ENCODE results near the gene ADAMTSL5.
"Not testable (repeated sequence)": the region's sequence is repeated elsewhere in the genome, so short reads cannot be mapped to it uniquely, and the experiment has no call there.

ADAMTSL5 gene

GRCh38 chr19:1538978-1539377 is 26.2 kb upstream of the ADAMTSL5 start:
- TF ChIP-seq TSHZ2 (CRISPR knock-in tag; IDR thresholded peaks at IDR 0.05), result no peak
- no peak for TF ChIP-seq ARNTL (CRISPR knock-in tag; IDR thresholded peaks at IDR 0.05; ENCODE audit: borderline replicate concordance, low read depth)
- no peak for TF ChIP-seq GLIS3 (CRISPR knock-in tag; IDR thresholded peaks at IDR 0.05)
- TF ChIP-seq ZC3H10 (CRISPR knock-in tag; IDR thresholded peaks at IDR 0.05), result no peak
- TF ChIP-seq TOX (CRISPR knock-in tag; IDR thresholded peaks at IDR 0.05; ENCODE audit: borderline replicate concordance), result no peak
- no peak for TF ChIP-seq ISL1 (CRISPR knock-in tag; IDR thresholded peaks at IDR 0.05)
- TF ChIP-seq BACH2 (CRISPR knock-in tag; IDR thresholded peaks at IDR 0.05; ENCODE audit: borderline replicate concordance), result no peak
- ATAC-seq, result peak; percentile 14; the same call in 1 of the 3 replicates

- not testable (repeated sequence) for ATAC-seq
Observed at GRCh38 chr19:1535699-1536098, 22.9 kb upstream of the ADAMTSL5 start.

- TF ChIP-seq OSR1 (CRISPR knock-in tag; IDR thresholded peaks at IDR 0.05), result no peak
- no peak for TF ChIP-seq SNAI2 (CRISPR knock-in tag; IDR thresholded peaks at IDR 0.05)
- TF ChIP-seq BACH2 (CRISPR knock-in tag; IDR thresholded peaks at IDR 0.05; ENCODE audit: borderline replicate concordance), result no peak
- no peak for TF ChIP-seq ZFP3 (CRISPR knock-in tag; IDR thresholded peaks at IDR 0.05)
- no peak for ATAC-seq
Observed at GRCh38 chr19:1534972-1535371, 22.2 kb upstream of the ADAMTSL5 start.

- no peak; the same call in 1 of the 3 replicates for ATAC-seq
- TF ChIP-seq CSDC2 (CRISPR knock-in tag; IDR thresholded peaks at IDR 0.05), result no peak
Observed at GRCh38 chr19:1533510-1534150, 20.8 kb upstream of the ADAMTSL5 start.

- TF ChIP-seq ESRRG (CRISPR knock-in tag; IDR thresholded peaks at IDR 0.05) (no peak), CREB5 (CRISPR knock-in tag; IDR thresholded peaks at IDR 0.05; ENCODE audit: low read depth) (no peak), ISL1 (CRISPR knock-in tag; IDR thresholded peaks at IDR 0.05) (no peak), ZNF8 (CRISPR knock-in tag; IDR thresholded peaks at IDR 0.05) (no peak), PPARA (CRISPR knock-in tag; IDR thresholded peaks at IDR 0.05; ENCODE audit: borderline replicate concordance) (no peak), ZFP3 (CRISPR knock-in tag; IDR thresholded peaks at IDR 0.05) (no peak), ZFP30 (CRISPR knock-in tag; IDR thresholded peaks at IDR 0.05) (no peak), TOX (CRISPR knock-in tag; IDR thresholded peaks at IDR 0.05; ENCODE audit: borderline replicate concordance) (no peak), GLIS3 (CRISPR knock-in tag; IDR thresholded peaks at IDR 0.05) (no peak), PATZ1 (CRISPR knock-in tag; IDR thresholded peaks at IDR 0.05; ENCODE audit: borderline replicate concordance) (no peak), SNAI2 (CRISPR knock-in tag; IDR thresholded peaks at IDR 0.05) (no peak), CSDC2 (CRISPR knock-in tag; IDR thresholded peaks at IDR 0.05) (no peak), TSHZ2 (CRISPR knock-in tag; IDR thresholded peaks at IDR 0.05) (no peak), ZNF70 (CRISPR knock-in tag; IDR thresholded peaks at IDR 0.05) (no peak), POU6F1 (CRISPR knock-in tag; IDR thresholded peaks at IDR 0.05; ENCODE audit: borderline replicate concordance, low read depth) (no peak), ZNF565 (CRISPR knock-in tag; conservative IDR thresholded peaks at IDR 0.05; ENCODE audit: low read depth) (no peak), TCF4 (CRISPR knock-in tag; IDR thresholded peaks at IDR 0.05; ENCODE audit: borderline replicate concordance) (no peak), OSR1 (CRISPR knock-in tag; IDR thresholded peaks at IDR 0.05) (no peak), ARNTL (CRISPR knock-in tag; IDR thresholded peaks at IDR 0.05; ENCODE audit: borderline replicate concordance, low read depth) (no peak)
- no peak for ATAC-seq
Observed at GRCh38 chr19:1532003-1532402, 19.2 kb upstream of the ADAMTSL5 start.
